ENCODE results near the gene TMCC1.
A peak's percentile ranks its signal among the peaks of the same experiment; 100 is the strongest.
"Not testable (repeated sequence)": the region's sequence is repeated elsewhere in the genome, so short reads cannot be mapped to it uniquely, and the experiment has no call there.

TMCC1 gene

GRCh38 chr3:129893581-129894070 is at the start of gene TMCC1:
Gene TMCC1 (minus strand): TSS chr3:129893711.
- peak; percentile 72 to 80 for DNase-seq

DNA sequence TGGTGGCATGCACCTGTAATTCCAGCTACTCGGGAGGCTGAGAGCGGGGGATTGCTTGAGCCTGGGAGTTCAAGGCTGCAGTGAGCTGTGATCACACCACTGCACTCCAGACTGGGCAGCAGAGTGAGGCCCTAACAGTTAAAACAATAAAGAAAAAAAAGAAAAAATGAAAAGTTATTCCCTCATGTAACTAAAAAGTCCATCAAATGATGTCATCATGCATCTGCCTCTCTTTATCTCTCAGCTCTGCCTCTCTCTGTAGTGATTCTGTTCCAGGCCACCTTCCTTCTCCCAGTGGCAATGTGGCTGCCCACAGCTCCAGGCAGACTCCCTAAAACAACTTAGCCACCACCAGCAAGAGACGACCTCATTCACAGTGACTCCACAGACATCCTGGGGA is 49.5 kb upstream of the TMCC1 start:
- DNase-seq = no peak

GRCh38 chr3:129942296-129942695 is 48.8 kb upstream of the TMCC1 start:
- DNase-seq = peak; percentile 43 to 60

- no peak for DNase-seq
These were observed 46.6 kb upstream of the TMCC1 start for GRCh38 chr3:129940086-129940485.

DNA sequence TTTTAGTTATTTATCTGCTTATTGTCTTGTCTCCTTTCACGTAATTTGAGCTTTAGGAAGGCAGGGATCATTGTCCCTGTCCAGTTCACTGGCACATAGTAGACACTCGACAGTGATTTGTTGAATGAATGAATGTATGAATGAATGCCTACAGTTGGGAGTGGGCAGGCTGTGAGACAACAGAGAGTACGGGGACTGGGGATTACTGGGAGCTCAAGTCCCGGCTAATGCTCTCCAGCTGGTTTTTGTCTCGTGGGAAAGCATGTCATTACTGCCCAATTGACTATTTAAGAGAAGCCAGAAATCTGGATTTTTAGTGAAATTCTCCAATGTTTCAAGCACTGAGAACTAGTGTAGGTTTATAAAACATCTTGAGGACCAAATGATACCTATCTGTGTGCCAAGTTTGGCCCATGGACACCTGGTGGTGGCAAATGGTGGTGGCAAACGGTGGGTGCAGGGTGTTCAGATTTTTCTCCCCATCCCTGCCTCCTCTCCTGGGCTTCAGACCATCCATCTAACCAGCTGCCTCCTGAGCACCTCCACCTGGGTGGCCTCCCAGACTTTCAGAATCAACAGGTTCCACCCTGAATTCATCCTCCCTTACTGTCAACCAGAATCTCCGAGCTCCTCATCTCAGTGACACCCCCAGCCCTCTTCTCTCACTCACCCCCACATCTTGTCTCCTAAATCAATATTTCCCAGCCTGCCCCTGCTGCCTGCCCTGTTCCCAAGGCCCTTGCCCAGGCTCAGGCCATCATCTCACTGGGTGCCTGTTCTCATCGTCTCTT is 44.8 kb upstream of the TMCC1 start:
- peak in 1 of 2 experiments; percentile 11 for DNase-seq

GRCh38 chr3:129937717-129938116 is 44.2 kb upstream of the TMCC1 start:
- peak in 1 of 2 experiments; percentile 19 for DNase-seq

DNA sequence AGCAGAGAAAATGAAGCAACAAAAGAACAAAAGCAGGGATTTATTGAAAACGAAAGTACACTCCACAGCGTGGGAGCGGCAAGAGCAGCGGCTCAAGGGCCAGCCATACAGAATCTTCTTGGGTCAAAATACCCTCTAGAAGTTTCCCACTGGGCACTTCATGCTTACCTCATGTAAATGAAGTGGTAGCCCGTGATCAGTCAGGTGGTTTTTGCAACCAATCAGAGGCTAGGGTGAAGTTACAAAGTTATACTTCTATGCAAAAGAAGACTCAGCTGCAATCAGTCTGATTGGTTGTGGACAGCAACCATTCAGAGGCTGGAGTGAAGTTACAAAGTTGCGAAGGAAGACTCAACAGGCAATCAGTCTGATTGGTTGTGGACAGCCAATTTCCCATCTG is 43.2 kb upstream of the TMCC1 start:
- DNase-seq = peak; percentile 18 to 23

DNA sequence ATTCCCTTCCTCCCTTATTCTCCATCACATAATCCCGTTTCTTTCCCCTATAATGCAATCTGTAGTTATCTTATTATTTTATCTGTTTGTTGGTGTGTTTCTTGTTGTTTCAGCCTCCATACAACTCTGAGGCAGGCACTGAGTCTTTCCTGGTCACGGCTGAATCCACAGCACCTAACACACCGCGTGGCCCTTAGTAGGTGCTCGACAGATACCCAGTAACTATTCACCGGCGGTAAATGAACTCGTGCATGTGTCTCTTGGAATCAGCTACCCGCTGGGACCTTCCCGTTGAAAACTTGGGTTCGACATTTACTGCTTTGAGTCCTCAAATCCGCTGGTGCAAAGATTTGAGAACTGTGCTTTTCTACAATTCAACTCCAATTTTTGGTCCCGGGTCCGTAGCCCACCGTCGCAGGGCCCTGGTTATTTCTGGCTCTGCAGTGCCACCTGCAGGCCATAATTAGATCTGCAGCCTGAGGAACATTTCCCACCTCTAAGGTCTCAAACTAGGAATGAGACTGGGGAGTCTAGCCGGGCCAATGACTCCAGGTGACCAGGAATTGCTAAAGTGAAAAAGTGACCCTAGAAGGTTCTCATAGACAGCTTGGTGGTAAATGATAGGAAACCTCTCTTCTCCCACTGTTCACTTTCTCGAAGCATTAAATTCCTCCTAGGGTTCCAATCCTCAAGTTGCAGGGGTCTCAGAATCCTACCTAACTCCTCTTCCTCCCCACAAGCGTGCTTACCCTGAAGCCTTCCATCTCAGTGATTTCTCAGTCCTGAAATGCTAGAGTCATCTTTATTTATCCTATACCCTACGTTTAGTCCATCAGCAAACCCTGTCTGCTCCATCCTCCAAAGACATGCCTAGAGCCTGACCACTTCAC is 41.0 kb upstream of the TMCC1 start:
- DNase-seq = peak; percentile 15 to 41

DNA sequence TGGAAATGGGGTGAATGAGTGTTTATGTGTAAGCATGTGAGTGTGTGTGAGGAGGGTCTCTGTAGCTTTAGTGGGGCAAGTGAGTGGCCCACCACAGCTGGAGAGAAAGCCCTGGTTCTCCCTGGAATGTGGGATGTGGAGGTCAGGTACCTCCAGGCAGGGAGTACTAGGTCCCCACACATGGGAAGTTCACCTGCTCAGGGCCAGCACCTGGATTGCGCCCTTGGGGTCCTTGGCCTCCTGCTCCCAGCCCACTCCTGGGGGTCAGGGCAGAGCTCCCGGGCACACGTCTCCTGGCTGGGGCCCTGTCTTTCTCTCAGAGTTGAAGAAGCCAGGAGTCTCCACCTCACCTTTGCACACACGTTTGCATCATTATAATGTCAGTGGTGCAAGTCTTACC is 40.0 kb upstream of the TMCC1 start:
- no peak for DNase-seq

DNA sequence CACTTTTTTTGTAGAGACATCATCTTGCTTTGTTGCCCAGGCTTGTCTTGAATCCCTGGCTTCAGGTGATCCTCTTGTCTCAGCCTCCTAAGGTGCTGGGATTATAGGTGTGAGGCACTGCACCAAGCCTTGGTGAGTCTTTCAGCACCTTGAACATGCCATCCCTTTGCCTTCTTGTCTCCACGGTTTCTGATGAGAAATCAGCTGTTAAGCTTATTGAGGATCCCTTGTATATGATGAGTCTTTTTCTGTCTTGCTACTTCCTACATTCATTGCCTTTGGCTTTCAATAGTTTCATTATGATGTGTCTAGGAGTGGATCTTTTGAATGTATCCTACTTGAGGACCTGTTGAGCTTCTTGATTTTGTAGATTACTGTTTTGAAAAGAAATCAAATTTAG is 35.9 kb upstream of the TMCC1 start:
- DNase-seq = no peak

GRCh38 chr3:129927072-129927471 is 33.6 kb upstream of the TMCC1 start:
- DNase-seq = no peak

- no peak for DNase-seq
These were observed 26.3 kb upstream of the TMCC1 start for GRCh38 chr3:129919806-129920205.

- no peak for DNase-seq
These were observed 25.8 kb upstream of the TMCC1 start for GRCh38 chr3:129919357-129919756.

DNA sequence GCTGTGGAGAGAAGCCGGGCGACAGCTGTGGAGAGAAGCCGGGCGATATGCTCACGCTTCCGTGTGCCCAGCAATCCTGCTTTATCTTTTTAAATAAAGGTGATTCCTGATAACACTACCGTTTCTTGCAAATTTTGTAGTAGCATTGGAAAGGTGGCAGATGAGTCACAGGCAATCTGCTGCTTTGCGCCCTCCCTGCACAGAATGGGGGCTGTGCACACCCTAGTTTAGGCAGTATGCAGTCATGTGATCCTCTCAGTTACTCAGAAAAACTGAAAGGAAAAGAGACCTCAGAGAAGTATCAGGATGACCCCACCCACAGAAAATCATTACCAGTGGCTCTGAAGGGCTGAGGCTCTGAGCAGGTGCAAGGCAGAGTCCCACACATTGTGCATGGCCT is 24.9 kb upstream of the TMCC1 start:
- DNase-seq = no peak

GRCh38 chr3:129917423-129918007 is 24.0 kb upstream of the TMCC1 start:
- DNase-seq = no peak

- DNase-seq = no peak
These were observed 20.1 kb upstream of the TMCC1 start for GRCh38 chr3:129913618-129914017.

DNA sequence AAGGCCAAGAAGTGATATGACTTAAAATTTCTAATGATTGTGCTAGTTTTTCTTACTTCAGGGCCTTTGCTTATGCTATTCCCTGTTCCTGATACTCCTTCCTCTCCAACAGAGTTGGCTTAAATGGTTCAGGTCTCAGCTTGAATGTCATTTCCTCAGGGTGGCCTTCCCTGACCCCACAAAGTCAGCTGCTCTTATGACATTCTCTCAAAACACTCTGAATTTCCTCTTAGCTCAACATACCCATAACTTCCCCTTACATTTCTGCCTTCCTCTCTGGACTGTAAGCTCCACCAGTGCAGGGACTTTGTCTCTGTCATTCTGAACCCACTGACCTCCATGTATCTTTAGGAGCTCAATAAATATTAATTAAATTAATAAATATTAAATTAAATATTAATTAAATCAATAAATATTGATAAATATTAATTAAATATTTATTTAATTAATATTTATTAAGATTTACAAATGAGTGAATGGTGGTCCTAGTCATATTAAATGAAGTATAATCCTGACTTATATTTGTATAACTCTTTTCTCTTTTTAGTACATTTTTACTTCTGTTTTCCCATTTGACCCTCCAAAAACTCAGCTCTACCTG is 17.9 kb upstream of the TMCC1 start:
- DNase-seq = no peak

DNA sequence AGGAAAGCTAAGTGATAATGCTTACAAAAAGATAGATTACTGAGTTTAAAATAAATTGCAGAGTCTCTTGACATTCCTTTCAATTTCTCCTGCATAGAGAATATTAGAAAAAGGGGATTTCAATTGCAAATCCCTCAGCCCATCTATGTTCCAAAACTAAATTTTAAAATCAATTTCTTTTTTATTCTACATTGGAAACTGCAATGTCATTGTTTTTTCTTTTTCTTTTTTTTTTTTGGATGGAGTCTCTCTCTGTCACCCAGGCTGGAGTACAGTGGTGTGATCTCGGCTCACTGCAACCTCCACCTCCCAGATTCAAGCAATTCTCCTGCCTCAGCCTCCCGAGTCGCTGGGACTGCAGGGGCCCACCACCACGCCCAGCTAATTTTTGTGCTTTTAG is 15.7 kb upstream of the TMCC1 start:
- not testable (repeated sequence) for DNase-seq

- peak; percentile 30 to 55 for DNase-seq
These were observed 14.9 kb upstream of the TMCC1 start for GRCh38 chr3:129908417-129908816.

GRCh38 chr3:129901272-129901671 is 7.8 kb upstream of the TMCC1 start:
- DNase-seq = not testable (repeated sequence)

DNA sequence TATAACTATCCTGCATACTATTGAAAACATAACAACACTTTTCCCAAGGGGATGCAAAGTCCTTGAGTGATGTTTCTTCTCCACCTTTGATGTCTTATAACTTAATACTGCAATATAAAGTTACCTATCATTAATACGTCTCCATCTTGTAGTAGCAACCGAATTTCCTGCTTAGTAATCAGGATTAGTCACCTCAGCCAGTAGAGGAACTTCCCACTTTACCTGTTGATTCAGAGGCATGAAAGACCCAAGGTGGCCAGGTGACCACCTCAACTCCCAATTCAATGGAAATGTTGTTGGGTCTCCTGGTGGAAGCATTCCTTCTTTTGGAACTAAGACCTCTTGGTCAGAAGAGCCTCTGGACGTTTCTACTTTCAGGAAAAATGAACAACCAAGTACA is 3.5 kb upstream of the TMCC1 start:
- no peak for DNase-seq

- DNase-seq = peak; percentile 59 to 75
These were observed 492 bp downstream of the TMCC1 start for GRCh38 chr3:129892857-129893580.

Measured in SHP77 (cell line).